ENCODE data around the gene INAFM2.

INAFM2 gene

DNA sequence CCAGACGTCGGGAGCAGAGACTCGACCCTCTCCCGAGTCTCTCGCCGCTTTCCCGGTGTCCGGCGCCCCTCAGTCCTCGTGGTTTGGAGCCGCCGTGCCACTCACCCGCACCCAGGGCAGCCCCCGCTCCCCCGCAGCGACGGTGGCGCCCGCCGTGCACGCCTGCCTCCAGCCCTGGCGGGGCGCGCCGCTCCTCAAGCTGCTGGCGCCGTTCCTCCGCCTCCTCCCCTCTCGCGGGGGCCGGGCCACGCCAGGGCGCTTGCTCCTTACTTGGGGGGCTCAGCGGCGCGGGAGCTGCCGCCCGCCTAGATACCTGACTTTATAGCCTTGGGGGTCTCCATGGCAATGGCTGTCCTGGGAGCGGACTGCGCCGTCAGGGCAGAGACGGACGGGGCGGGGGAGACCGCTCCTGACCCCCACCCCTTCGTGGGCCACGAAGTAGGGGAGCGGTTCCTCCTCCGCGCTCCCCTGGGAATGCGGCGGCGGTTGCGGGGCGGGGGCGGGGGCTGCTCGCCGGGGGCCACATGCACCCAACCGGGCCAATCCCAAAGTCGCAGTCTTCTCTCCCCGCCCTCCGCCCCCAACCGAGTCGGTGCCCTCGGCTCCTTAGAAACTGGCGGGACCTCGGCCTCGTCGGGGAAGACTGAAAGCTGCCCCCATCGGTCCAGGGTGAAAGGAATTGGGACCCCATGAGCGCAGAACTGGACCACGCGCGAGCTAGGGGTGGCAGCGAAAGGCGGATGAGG, 40.5 kb upstream of the INAFM2 start, which contains the start of gene ANKRD63:
Gene ANKRD63 (minus strand): TSS at position 196 of the 746 bp plus-strand sequence. CDS start 478 bp downstream, outside the sequence.
- no peak for DNase-seq (ENCODE audit: low read depth)
- no peak for TF ChIP-seq CTCF (IDR thresholded peaks at IDR 0.05; ENCODE audit: insufficient read depth, low read depth, low read length, missing control alignments)
- peak within 1 kb of the TSS; percentile 16 for H3K4me3 ChIP-seq (ENCODE audit: low read length)

- DNase-seq (ENCODE audit: low read depth) = no peak
- H3K4me3 ChIP-seq (ENCODE audit: low read length) = no peak overlapping the region
- no peak for TF ChIP-seq CTCF (IDR thresholded peaks at IDR 0.05; ENCODE audit: insufficient read depth, low read depth, low read length, missing control alignments)
These were observed 39.7 kb upstream of the INAFM2 start for GRCh38 chr15:40283615-40284300.

DNA sequence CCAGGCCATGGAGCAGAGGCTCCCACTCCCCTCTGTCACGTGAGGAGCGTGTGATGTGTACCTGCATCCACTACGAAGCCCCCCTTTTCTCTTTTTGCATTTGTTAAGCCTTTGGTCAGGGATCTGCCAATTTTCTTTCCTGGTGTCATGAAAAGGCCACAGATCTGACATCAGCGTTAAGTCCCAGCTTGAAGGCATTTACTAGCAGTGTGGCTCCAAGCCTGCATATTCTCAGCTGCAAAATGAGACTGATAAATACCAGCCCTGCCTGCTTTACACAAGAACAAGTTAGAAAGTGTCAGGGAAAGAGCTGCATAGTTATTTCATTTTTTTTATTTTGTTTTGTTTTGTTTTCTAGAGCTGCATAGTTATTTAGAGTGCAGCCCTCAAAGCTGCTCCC, 38.3 kb upstream of the INAFM2 start:
- DNase-seq (ENCODE audit: low read depth) = no peak
- H3K4me3 ChIP-seq (ENCODE audit: low read length) = no peak overlapping the region
- no peak for TF ChIP-seq CTCF (IDR thresholded peaks at IDR 0.05; ENCODE audit: insufficient read depth, low read depth, low read length, missing control alignments)

DNA sequence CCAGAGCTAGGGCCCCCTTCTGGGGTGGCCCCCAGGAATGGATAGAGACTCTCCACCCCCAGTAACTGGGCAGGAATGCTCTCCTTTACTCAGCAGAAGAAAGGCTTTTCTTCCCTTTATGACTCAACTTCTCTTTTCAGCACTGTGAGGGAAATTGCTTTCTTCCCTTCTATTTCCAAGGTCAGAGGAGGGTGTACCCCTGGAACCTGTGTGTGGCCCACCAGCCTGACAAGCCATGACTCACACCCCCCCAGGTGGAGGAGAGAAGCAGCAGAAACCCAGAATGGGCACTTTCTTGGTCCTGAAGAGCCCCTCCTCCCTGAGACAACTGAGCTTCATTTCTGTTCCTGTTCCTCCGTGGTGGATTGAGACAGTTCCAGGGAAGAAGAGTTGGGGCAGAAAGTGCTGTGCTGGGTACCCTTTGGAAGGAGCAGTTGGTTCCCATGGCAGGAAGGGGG, 37.9 kb upstream of the INAFM2 start:
- TF ChIP-seq CTCF (IDR thresholded peaks at IDR 0.05; ENCODE audit: insufficient read depth, low read depth, low read length, missing control alignments) = no peak
- DNase-seq (ENCODE audit: low read depth) = peak; percentile 17
- H3K4me3 ChIP-seq (ENCODE audit: low read length) = no peak overlapping the region

DNA sequence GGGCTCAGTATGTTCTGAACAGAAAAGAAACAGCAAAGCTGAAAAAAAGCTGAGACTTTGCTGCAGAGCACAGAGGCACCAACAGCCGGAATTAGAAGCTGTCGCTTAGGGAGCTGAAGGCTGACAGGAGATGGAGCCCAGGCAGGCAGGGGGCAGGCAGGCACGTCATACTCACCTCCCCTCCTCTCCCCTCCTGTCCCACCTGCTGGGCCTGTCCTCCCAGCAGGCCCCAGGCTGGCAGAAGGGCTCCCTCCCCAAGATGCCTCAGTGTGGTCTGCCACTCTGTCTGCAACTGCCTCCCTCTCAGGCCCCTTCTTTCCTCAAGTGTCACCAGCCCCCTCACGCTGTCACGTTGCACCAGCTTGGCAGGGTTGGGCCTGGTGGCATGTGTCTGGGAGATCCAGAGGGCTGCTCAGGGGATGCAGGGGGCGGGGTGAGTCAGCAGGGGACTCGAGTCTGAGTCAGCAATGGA, 37.4 kb upstream of the INAFM2 start:
- no peak for DNase-seq (ENCODE audit: low read depth)
- TF ChIP-seq CTCF (IDR thresholded peaks at IDR 0.05; ENCODE audit: insufficient read depth, low read depth, low read length, missing control alignments) = no peak

GRCh38 chr15:40286794-40287193, 36.7 kb upstream of the INAFM2 start:
- no peak for DNase-seq (ENCODE audit: low read depth)
- no peak overlapping the region for H3K4me3 ChIP-seq (ENCODE audit: low read length)
- no peak for TF ChIP-seq CTCF (IDR thresholded peaks at IDR 0.05; ENCODE audit: insufficient read depth, low read depth, low read length, missing control alignments)

More for the DNA sequence above, 37.4 kb upstream of the INAFM2 start:
- no peak overlapping the region for H3K4me3 ChIP-seq (ENCODE audit: low read length)
